Neural cell (in vitro differentiated cells): ENCODE measurements around the gene SV2B. TPM values are rescaled to one million over a fixed set of nuclear protein-coding genes. Genes with fewer than 3 reads are reported as not detected.

Source experiments
- H2AFZ ChIP-seq: fragments of 200-600, 300-800 bp; sonication (generic), shearing (Covaris generic); 2 replicates; pipeline ENCODE4 v1.6.0; 2014; ENCODE audit warnings: low read depth, mild to moderate bottlenecking, antibody characterized with exemption, low read length, moderate library complexity
- H3F3A ChIP-seq: fragments of 200-600 bp; shearing (Covaris generic); 2 replicates; pipeline ENCODE4 v1.6.1; 2016; ENCODE audit warnings: mild to moderate bottlenecking, moderate library complexity, mixed read lengths, antibody characterized with exemption, low read length; ENCODE audit not compliant: insufficient read depth, poor library complexity, severe bottlenecking
- H3K27ac ChIP-seq: fragments of 200-600, 300-800 bp; sonication (generic), shearing (Covaris generic); 2 replicates; pipeline ENCODE4 v1.5.1; 2014; ENCODE audit warnings: mild to moderate bottlenecking, low read length, moderate library complexity
- H3K27me3 ChIP-seq: fragments of 300-800, 200-600 bp; sonication (generic), shearing (Covaris generic); 2 replicates; pipeline ENCODE4 v1.6.0; 2014; ENCODE audit warnings: mild to moderate bottlenecking, low read depth, low read length, moderate library complexity; ENCODE audit not compliant: insufficient read depth
- H3K36me3 ChIP-seq: fragments of 300-800, 200-600 bp; sonication (generic), shearing (Covaris generic); 2 replicates; pipeline ENCODE4 v1.5.1; 2014; ENCODE audit warnings: mild to moderate bottlenecking, antibody characterized with exemption, low read length, moderate library complexity; ENCODE audit not compliant: insufficient read depth
- H3K4me2 ChIP-seq: fragments of 300-800, 200-600 bp; sonication (generic), shearing (Covaris generic); 2 replicates; pipeline ENCODE4 v1.6.0; 2014; ENCODE audit warnings: mild to moderate bottlenecking, low read length
- H3K4me3 ChIP-seq: fragments of 300-800, 200-600 bp; sonication (generic), shearing (Covaris generic); 2 replicates; pipeline ENCODE4 v1.5.1; 2014; ENCODE audit warnings: mild to moderate bottlenecking, low read length, moderate library complexity
- H3K79me2 ChIP-seq: fragments of 200-600 bp; shearing (Covaris generic); replicated peaks from 2 replicates; pipeline ENCODE4 v1.6.0; 2014; ENCODE audit warnings: mild to moderate bottlenecking, low read length, moderate library complexity; ENCODE audit not compliant: insufficient read depth
- H3K9ac ChIP-seq: fragments of 300-800, 200-600 bp; sonication (generic), shearing (Covaris generic); 2 replicates; pipeline ENCODE4 v1.6.1; 2016; ENCODE audit warnings: mild to moderate bottlenecking, low read length, mixed read lengths
- H3K9me2 ChIP-seq: fragments of 200-600 bp; shearing (Covaris generic); 2 replicates; pipeline ENCODE4 v1.6.1; 2016; ENCODE audit warnings: mild to moderate bottlenecking, low read length, mixed read lengths; ENCODE audit not compliant: insufficient read depth
- H3K9me3 ChIP-seq: fragments of 200-600, 300-800 bp; sonication (generic), shearing (Covaris generic); 2 replicates; pipeline ENCODE4 v1.6.1; 2016; ENCODE audit warnings: mild to moderate bottlenecking, mixed run types, low read length, moderate library complexity, mixed read lengths
- H4K20me1 ChIP-seq: fragments of 200-600 bp; shearing (Covaris generic); 2 replicates; pipeline ENCODE4 v1.6.1; 2016; ENCODE audit warnings: mild to moderate bottlenecking, mixed run types; ENCODE audit not compliant: insufficient read depth
- CTCF ChIP-seq: fragments of 450-650 bp; IDR thresholded peaks from 2 replicates; pipeline ENCODE4 v1.5.1; 2014; ENCODE audit warnings: antibody characterized with exemption, mild to moderate bottlenecking, moderate library complexity; ENCODE audit not compliant: poor library complexity, severe bottlenecking
- EP300 ChIP-seq: fragments of 450-650 bp; conservative IDR thresholded peaks from 2 replicates; pipeline ENCODE4 v1.6.1; 2014; ENCODE audit warnings: antibody characterized with exemption, mild to moderate bottlenecking, moderate library complexity; ENCODE audit not compliant: poor library complexity, severe bottlenecking
- EZH2 ChIP-seq: fragments of 200-600, 300-800 bp; shearing (Covaris generic), sonication (generic); IDR thresholded peaks from 2 replicates; pipeline ENCODE4 v1.6.1; 2014; ENCODE audit warnings: antibody characterized with exemption, low read length, borderline replicate concordance, mild to moderate bottlenecking; ENCODE audit not compliant: insufficient read depth, poor library complexity, severe bottlenecking
- MXI1 ChIP-seq: fragments of 450-650 bp; conservative IDR thresholded peaks from 2 replicates; pipeline ENCODE4 v1.6.1; 2014; ENCODE audit warnings: antibody characterized with exemption, mild to moderate bottlenecking; ENCODE audit not compliant: poor library complexity, severe bottlenecking
- POLR2AphosphoS5 ChIP-seq: IDR thresholded peaks from 2 replicates; pipeline ENCODE4 v1.6.1; 2012
- RAD21 ChIP-seq: fragments of 450-650 bp; conservative IDR thresholded peaks from 2 replicates; pipeline ENCODE4 v1.6.1; 2014; ENCODE audit warnings: antibody characterized with exemption, mild to moderate bottlenecking, moderate library complexity
- REST ChIP-seq: IDR thresholded peaks from 2 replicates; pipeline ENCODE4 v1.6.1; 2012; ENCODE audit warnings: borderline replicate concordance
- SMC3 ChIP-seq: fragments of 450-650 bp; conservative IDR thresholded peaks from 2 replicates; pipeline ENCODE4 v1.6.1; 2014; ENCODE audit warnings: antibody characterized with exemption, mild to moderate bottlenecking, moderate library complexity; ENCODE audit not compliant: poor library complexity
- TAF1 ChIP-seq: IDR thresholded peaks from 2 replicates; pipeline ENCODE4 v1.6.1; 2012; ENCODE audit warnings: low read depth
- polyA plus RNA-seq: library from polyadenylated mRNA; depleted of rRNA; stranded (reverse); fragments of >200 nt; gene quantifications from 2 replicates; pipeline ENCODE4 v1.2.3, GENCODE V29; 2014

SV2B gene
- polyA plus RNA-seq, 1 donor from 2014 or later = 0.38 TPM

- Histone ChIP-seq H2AFZ (no peak overlapping the region), H3K27me3 (no peaks in the 10 kb centered on the region), H3K4me2 (no peak overlapping the region), H3K79me2 (no peaks in the 10 kb centered on the region), H3K36me3 (no peaks in the 10 kb centered on the region), H4K20me1 (no peaks in the 10 kb centered on the region), H3K27ac (no peak overlapping the region), H3K9me2 (no peaks in the 10 kb centered on the region), H3K9ac (no peak overlapping the region), H3K4me3 (no peak overlapping the region), H3K9me3 (no peaks in the 10 kb centered on the region), H3F3A (no peaks in the 10 kb centered on the region)
- TF ChIP-seq POLR2AphosphoS5 (no peak), EZH2 (no peak), CTCF (no peak), TAF1 (no peak), MXI1 (no peak), SMC3 (no peak), RAD21 (no peak), EP300 (no peak), REST (no peak)
Observed at GRCh38 chr15:91113030-91113429, 13.0 kb downstream of the SV2B start.

- no peaks in the 10 kb centered on the region for H4K20me1 ChIP-seq
- H3K9ac ChIP-seq = no peak overlapping the region
- H3F3A ChIP-seq = no peaks in the 10 kb centered on the region
- H3K4me3 ChIP-seq = no peak overlapping the region
- no peak overlapping the region for H2AFZ ChIP-seq
- no peaks in the 10 kb centered on the region for H3K9me2 ChIP-seq
- H3K27me3 ChIP-seq = no peaks in the 10 kb centered on the region
- H3K79me2 ChIP-seq = no peaks in the 10 kb centered on the region
- no peak overlapping the region for H3K4me2 ChIP-seq
- no peak for TF ChIP-seq POLR2AphosphoS5
- no peak for TF ChIP-seq MXI1
- TF ChIP-seq REST = no peak
- TF ChIP-seq RAD21 = no peak
- no peak for TF ChIP-seq SMC3
- no peak for TF ChIP-seq EZH2
- no peak for TF ChIP-seq CTCF
- no peak for TF ChIP-seq TAF1
- no peak for TF ChIP-seq EP300
- H3K36me3 ChIP-seq = no peaks in the 10 kb centered on the region
- no peak overlapping the region for H3K27ac ChIP-seq
- H3K9me3 ChIP-seq = no peaks in the 10 kb centered on the region
Observed at GRCh38 chr15:91114301-91114700, 14.2 kb downstream of the SV2B start.
